PC-9 (cell line): ENCODE data around the gene SP140L.

Experiments
- CTCF ChIP-seq: fragments of 200-600 bp; sonication (generic); conservative IDR thresholded peaks from 2 replicates; pipeline ENCODE4 v1.6.1; 2017; ENCODE audit warnings: mixed run types, antibody characterized with exemption, mild to moderate bottlenecking, moderate library complexity
- EZH2 ChIP-seq: fragments of 200-600 bp; sonication (generic); IDR thresholded peaks from 2 replicates; pipeline ENCODE4 v1.8.0; 2017; ENCODE audit warnings: antibody characterized with exemption, low read depth

GRCh38 chr2:230322561-230323384 lies 4.2 kb upstream of the SP140L start:
- TF ChIP-seq CTCF = no peak
- no peak for TF ChIP-seq EZH2
